Lung microvascular endothelial cell (primary cell): ENCODE measurements around the gene SPATA18. TPM values are rescaled to one million over a fixed set of nuclear protein-coding genes. Genes with fewer than 3 reads are reported as not detected.
"Not testable (repeated sequence)": the region's sequence is repeated elsewhere in the genome, so short reads cannot be mapped to it uniquely, and the experiment has no call there.

Experiments used
- DNase-seq, 2 donors: peaks; one replicate each; pipeline versions ENCODE4 v3.0.0 to v3.0.0-alpha.2; 2010; ENCODE audit warnings: low read depth in 2 of 2
- total RNA-seq: library from RNA; depleted of rRNA; stranded (reverse); fragments of >200 nt; gene quantifications from 2 replicates; pipeline ENCODE4 v1.2.1, GENCODE V29; 2014

SPATA18 gene
- total RNA-seq, 1 donor from 2014 or later = 0.79 TPM

GRCh38 chr4:52051615-52052474 is 741 bp downstream of the SPATA18 start:
- DNase-seq = peak; percentile 79 to 93

GRCh38 chr4:52052475-52052780 is 1.3 kb downstream of the SPATA18 start:
- peak in 1 of 2 donors; percentile 63 for DNase-seq

- DNase-seq = no peak
These were observed 3.1 kb downstream of the SPATA18 start for GRCh38 chr4:52054254-52054653.

GRCh38 chr4:52057196-52057595 is 6.1 kb downstream of the SPATA18 start:
- DNase-seq = no peak

GRCh38 chr4:52058275-52058674 is 7.2 kb downstream of the SPATA18 start:
- DNase-seq = no peak

GRCh38 chr4:52059372-52059771 is 8.3 kb downstream of the SPATA18 start:
- peak in 1 of 2 donors; percentile 93 for DNase-seq

- DNase-seq = no peak
These were observed 18.5 kb downstream of the SPATA18 start for GRCh38 chr4:52069571-52069970.

- no peak for DNase-seq
These were observed 20.9 kb downstream of the SPATA18 start for GRCh38 chr4:52071791-52072546.

- DNase-seq = no peak
These were observed 25.6 kb downstream of the SPATA18 start for GRCh38 chr4:52076731-52077130.

GRCh38 chr4:52079659-52080058 is 28.6 kb downstream of the SPATA18 start:
- DNase-seq = no peak

GRCh38 chr4:52081216-52081615 is 30.1 kb downstream of the SPATA18 start:
- DNase-seq = no peak

GRCh38 chr4:52086425-52086824 is 35.3 kb downstream of the SPATA18 start:
- not testable (repeated sequence) for DNase-seq

GRCh38 chr4:52091801-52092200 is 40.7 kb downstream of the SPATA18 start:
- no peak for DNase-seq

GRCh38 chr4:52093466-52093865 is 42.4 kb downstream of the SPATA18 start:
- DNase-seq = no peak

GRCh38 chr4:52094376-52095145 is 43.5 kb downstream of the SPATA18 start:
- no peak for DNase-seq

- DNase-seq = no peak
These were observed 44.3 kb downstream of the SPATA18 start for GRCh38 chr4:52095374-52095773.

GRCh38 chr4:52096048-52096447 is 44.9 kb downstream of the SPATA18 start:
- DNase-seq = no peak

- no peak for DNase-seq
These were observed 47.5 kb downstream of the SPATA18 start for GRCh38 chr4:52098618-52099017.

GRCh38 chr4:52099860-52100461 is 48.9 kb downstream of the SPATA18 start:
- DNase-seq = peak in 1 of 2 donors; percentile 35

GRCh38 chr4:52102587-52102986 is 51.5 kb downstream of the SPATA18 start:
- peak in 1 of 2 donors; percentile 76 for DNase-seq

- DNase-seq = peak in 1 of 2 donors; percentile 39
These were observed 52.2 kb downstream of the SPATA18 start for GRCh38 chr4:52103319-52103718.

- DNase-seq = no peak
These were observed 54.2 kb downstream of the SPATA18 start for GRCh38 chr4:52105276-52105675.
